Activated CD8-positive, alpha-beta T cell treated with anti-CD3 and anti-CD28 coated beads for 36 hours (primary cell): ENCODE results near the gene DGKB. TPM values are rescaled to one million over a fixed set of nuclear protein-coding genes. Genes with fewer than 3 reads are reported as not detected.

Experiments
- ATAC-seq: fragments of 200-7000 bp; cut with Tn5 transposase; one replicate; pipeline ENCODE4 v1.10.0; 2021; ENCODE audit warnings: mild to moderate bottlenecking, moderate library complexity
- CTCF ChIA-PET: fragments of 350-600 bp; sonication (Branson Sonifier 250); formaldehyde crosslinking; loops from one replicate; lab custom pipeline; 2021; ENCODE audit warnings: antibody characterized with exemption; lab: Charles Lee
- POLR2A ChIA-PET: fragments of 350-600 bp; sonication (Branson Sonifier 250); formaldehyde crosslinking; loops from one replicate; lab custom pipeline; 2021; ENCODE audit warnings: antibody characterized with exemption; lab: Charles Lee
- DNase-seq: peaks from one replicate; pipeline ENCODE4 v3.0.0-alpha.2; 2020
- H3K27ac Mint-ChIP-seq: one replicate; pipeline ENCODE4 v1.8.0; 2021; ENCODE audit warnings: mild to moderate bottlenecking, mixed read lengths
- H3K27me3 Mint-ChIP-seq: one replicate; pipeline ENCODE4 v1.8.0; 2021; ENCODE audit warnings: mixed read lengths
- H3K36me3 Mint-ChIP-seq: one replicate; pipeline ENCODE4 v1.8.0; 2021; ENCODE audit warnings: low read depth, mixed read lengths
- H3K4me1 Mint-ChIP-seq: one replicate; pipeline ENCODE4 v1.8.0; 2021; ENCODE audit warnings: low read depth, mixed read lengths
- H3K4me3 Mint-ChIP-seq: one replicate; pipeline ENCODE4 v1.8.0; 2021; ENCODE audit warnings: mild to moderate bottlenecking, moderate library complexity, mixed read lengths
- H3K9me3 Mint-ChIP-seq: one replicate; pipeline ENCODE4 v1.8.0; 2021; ENCODE audit warnings: mixed read lengths
- intact Hi-C: fragments of 100-400 bp; cut with micrococcal nuclease; formaldehyde crosslinking; loops from one replicate; pipeline ENCODE4 v1.10.0; 2022
- total RNA-seq, 2 experiments: library from RNA; stranded (reverse); gene quantifications; one replicate each; pipeline ENCODE4 v1.2.3, GENCODE V29; 2021
- TF ChIP-seq, protein P1 (sequence below): fragments of 200-600 bp; IDR thresholded peaks from one replicate; pipeline ENCODE4 v1.8.0; 2022; ENCODE audit warnings: antibody characterized with exemption, mild to moderate bottlenecking

The DGKB gene
- total RNA-seq, 2 experiments from 2014 or later, result not detected

DNA sequence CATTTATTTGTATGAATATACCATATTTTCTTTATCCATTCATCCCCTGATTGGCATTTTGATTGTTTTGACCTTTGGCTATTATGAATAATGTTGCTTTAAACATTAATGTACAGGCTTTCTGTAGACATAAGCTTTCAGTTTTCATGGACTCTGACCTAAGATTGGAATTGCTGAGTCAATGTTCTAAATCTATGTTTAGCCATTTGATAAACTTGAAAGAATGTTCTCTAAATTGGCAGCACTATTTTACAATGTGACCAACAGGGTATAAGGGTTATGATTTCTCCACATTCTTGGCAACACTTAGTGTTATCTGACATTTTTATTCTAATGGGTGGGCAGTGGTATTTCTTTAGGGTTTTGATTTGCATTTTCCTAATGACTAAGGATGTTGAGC lies 683.4 kb downstream of the DGKB start:
- CTCF ChIA-PET, result no interaction called here
- DNase-seq, result no peak
- no peaks in the 10 kb centered on the region for H3K36me3 Mint-ChIP-seq
- POLR2A ChIA-PET, result no interaction called here
- TF ChIP-seq, protein P1, sequence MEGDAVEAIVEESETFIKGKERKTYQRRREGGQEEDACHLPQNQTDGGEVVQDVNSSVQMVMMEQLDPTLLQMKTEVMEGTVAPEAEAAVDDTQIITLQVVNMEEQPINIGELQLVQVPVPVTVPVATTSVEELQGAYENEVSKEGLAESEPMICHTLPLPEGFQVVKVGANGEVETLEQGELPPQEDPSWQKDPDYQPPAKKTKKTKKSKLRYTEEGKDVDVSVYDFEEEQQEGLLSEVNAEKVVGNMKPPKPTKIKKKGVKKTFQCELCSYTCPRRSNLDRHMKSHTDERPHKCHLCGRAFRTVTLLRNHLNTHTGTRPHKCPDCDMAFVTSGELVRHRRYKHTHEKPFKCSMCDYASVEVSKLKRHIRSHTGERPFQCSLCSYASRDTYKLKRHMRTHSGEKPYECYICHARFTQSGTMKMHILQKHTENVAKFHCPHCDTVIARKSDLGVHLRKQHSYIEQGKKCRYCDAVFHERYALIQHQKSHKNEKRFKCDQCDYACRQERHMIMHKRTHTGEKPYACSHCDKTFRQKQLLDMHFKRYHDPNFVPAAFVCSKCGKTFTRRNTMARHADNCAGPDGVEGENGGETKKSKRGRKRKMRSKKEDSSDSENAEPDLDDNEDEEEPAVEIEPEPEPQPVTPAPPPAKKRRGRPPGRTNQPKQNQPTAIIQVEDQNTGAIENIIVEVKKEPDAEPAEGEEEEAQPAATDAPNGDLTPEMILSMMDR, result no peak
- no peaks in the 10 kb centered on the region for H3K9me3 Mint-ChIP-seq
- ATAC-seq, result no peak
- H3K4me1 Mint-ChIP-seq, result no peaks in the 10 kb centered on the region
- no peak overlapping the region for H3K4me3 Mint-ChIP-seq
- intact Hi-C loops, result no loop called here
- no peaks in the 10 kb centered on the region for H3K27me3 Mint-ChIP-seq
- H3K27ac Mint-ChIP-seq, result no peak overlapping the region

DNA sequence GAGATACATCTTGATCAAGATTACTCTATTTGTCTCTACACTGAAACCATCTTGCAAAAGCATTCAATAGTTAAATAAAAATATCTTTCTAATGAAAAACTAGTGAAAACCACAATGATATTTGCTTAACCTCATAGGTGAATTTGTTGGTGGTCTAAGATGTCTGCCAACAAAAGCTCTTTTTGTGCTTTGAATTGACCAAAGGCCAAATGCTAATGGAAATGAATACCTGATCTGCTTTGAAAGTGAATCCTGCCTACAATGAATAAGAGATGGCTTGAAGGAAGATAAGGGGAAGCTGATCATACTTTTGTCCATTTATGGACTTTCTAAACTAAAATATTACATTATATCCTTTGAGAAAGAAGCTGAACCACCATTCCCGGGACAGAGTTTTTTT lies 684.2 kb downstream of the DGKB start:
- H3K4me1 Mint-ChIP-seq, result no peaks in the 10 kb centered on the region
- DNase-seq (no peak), ATAC-seq (no peak)
- H3K4me3 Mint-ChIP-seq, result no peak overlapping the region
- TF ChIP-seq, protein P1, result no peak
- ChIA-PET POLR2A (no interaction called here), CTCF (interaction anchor here (0.7 to 1.3 kb wide), 2 partner anchors 10 to 14 kb away, joined by 3 to 4 read pairs; no protein-coding TSS in a partner anchor)
- H3K27me3 Mint-ChIP-seq, result no peaks in the 10 kb centered on the region
- no peak overlapping the region for H3K27ac Mint-ChIP-seq
- intact Hi-C loops, result no loop called here
- H3K9me3 Mint-ChIP-seq, result peaks cover 2% of the 10 kb centered on the region
- H3K36me3 Mint-ChIP-seq, result no peaks in the 10 kb centered on the region

DNA sequence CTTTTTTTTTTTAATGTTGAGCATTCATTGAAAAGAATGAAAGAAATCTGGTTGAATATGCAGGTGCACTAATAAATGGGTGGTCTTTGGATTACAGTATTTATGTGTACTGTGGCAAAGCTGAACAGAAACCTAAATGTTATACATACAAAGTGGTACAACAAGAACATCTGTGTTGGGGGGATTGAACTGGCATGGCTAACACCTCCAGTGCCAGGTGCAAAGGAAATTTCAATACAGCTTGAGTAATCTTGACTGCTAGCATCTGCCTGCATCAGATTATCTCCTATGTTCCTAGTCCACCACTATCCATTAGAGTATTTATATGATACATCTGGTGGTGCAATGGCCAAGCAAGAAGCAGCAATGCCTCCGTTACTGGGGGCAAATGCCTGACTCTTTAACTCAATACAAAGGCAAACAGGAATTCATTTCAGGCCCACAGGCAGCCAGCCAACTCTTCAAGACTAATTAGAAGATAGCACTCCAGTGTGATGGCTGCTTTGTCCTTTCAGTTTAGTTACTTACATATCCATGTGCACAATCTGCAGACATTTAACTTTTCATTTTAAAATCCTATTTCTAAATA lies 692.6 kb downstream of the DGKB start:
- H3K27me3 Mint-ChIP-seq, result no peaks in the 10 kb centered on the region
- H3K9me3 Mint-ChIP-seq, result peaks cover 9% of the 10 kb centered on the region
- H3K36me3 Mint-ChIP-seq, result no peaks in the 10 kb centered on the region
- ChIA-PET POLR2A (no interaction called here), CTCF (no interaction called here)
- ATAC-seq, result no peak
- DNase-seq, result no peak
- TF ChIP-seq, protein P1, result no peak
- intact Hi-C loops, result no loop called here
- H3K4me1 Mint-ChIP-seq, result no peaks in the 10 kb centered on the region
- H3K27ac Mint-ChIP-seq, result no peak overlapping the region
- no peak overlapping the region for H3K4me3 Mint-ChIP-seq

DNA sequence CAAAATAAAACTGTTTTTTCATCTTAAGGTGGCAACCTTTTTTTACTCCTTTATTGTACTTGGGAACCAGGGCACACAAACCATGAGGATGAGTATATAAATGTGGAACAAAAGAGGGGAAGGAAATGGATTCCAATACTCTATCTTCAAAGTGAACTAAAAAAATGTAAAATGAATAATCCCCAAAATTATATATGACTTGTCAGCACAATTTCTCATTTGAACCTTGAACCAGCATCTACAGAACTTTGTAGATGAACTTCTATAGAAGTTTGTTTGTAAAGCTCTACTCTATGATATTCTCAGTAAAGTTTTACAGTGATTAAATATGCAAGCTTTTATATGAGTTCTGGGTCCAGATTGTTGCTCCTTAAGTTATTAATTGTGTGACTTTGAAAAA lies 694.8 kb downstream of the DGKB start:
- no peak for ATAC-seq
- intact Hi-C loops, result no loop called here
- Mint-ChIP-seq H3K4me1 (no peaks in the 10 kb centered on the region), H3K27me3 (no peaks in the 10 kb centered on the region), H3K36me3 (no peaks in the 10 kb centered on the region), H3K27ac (no peak overlapping the region), H3K4me3 (no peak overlapping the region), H3K9me3 (peaks cover 7% of the 10 kb centered on the region)
- no peak for DNase-seq
- CTCF ChIA-PET, result no interaction called here
- POLR2A ChIA-PET, result no interaction called here
- TF ChIP-seq, protein P1, result no peak

DNA sequence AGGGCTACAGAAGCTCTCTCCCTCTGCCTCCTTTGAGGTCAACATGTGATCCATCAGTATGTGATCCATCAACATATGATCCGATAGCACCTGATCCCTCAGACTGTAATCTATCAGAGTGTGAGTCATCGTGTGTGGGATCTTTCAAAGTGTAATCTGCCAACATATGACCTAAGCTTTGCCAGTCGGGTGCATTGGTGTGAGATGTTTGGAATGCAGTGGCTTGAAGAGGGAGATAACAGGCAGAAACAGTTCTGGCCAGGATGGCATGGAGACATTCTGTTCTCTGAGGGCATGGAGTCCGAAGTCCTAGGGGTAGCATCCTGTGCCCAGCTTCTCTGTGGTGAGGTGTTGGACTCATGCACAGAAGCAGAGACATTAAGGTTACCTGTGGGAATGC lies 695.4 kb downstream of the DGKB start:
- DNase-seq (no peak), ATAC-seq (no peak)
- Mint-ChIP-seq H3K9me3 (peaks cover 4% of the 10 kb centered on the region), H3K4me1 (no peaks in the 10 kb centered on the region), H3K27me3 (no peaks in the 10 kb centered on the region), H3K27ac (no peak overlapping the region), H3K36me3 (no peaks in the 10 kb centered on the region), H3K4me3 (no peak overlapping the region)
- intact Hi-C loops, result no loop called here
- TF ChIP-seq, protein P1, result no peak
- POLR2A ChIA-PET, result no interaction called here
- CTCF ChIA-PET, result no interaction called here
